K562 (cell line): ENCODE results near the gene IPO11. TPM values are rescaled to one million over a fixed set of nuclear protein-coding genes. Genes with fewer than 3 reads are reported as not detected.

ENCODE experiments used
- ATAC-seq: fragments of 200-7000 bp; cut with Tn5 transposase; 3 replicates; pipeline ENCODE4 v1.9.1; 2020; ENCODE audit warnings: moderate library complexity
- BruUV-seq: library from RNA; stranded (reverse); fragments of 400-500 nt; replicated peaks from 2 replicates; lab custom pipeline; 2021; lab: Mats Ljungman, UMichigan
- CTCF ChIA-PET: fragments of 300-600 bp; formaldehyde crosslinking; extraction: SDS; loops from one replicate; lab custom pipeline; 2021; ENCODE audit warnings: low intra/inter-chr PET ratio; lab: Yijun Ruan, JAX
- POLR2A ChIA-PET: fragments of 300-600, 350-650 bp; sonication (Branson Sonifier 250); formaldehyde crosslinking; extraction: SDS; loops from one replicate; lab custom pipeline; 2021; ENCODE audit warnings: antibody characterized with exemption, inconsistent platforms; lab: Yijun Ruan, JAX
- DNase-seq, 4 experiments: peaks; one replicate each; pipeline versions ENCODE4 v3.0.0 to v3.0.0-alpha.2; 2011 to 2018; ENCODE audit warnings: low spot score in 3 of 4, mixed read lengths in 3 of 4; ENCODE audit errors: extremely low read depth in 1 of 4
- FAIRE-seq: peaks from 2 replicates; lab custom pipeline; 2011; peaks lifted over from hg19 to GRCh38; lab: Jason Lieb, UNC
- H2AFZ ChIP-seq: 2 replicates; pipeline ENCODE4 v1.6.0; 2011; ENCODE audit warnings: low read depth, low read length, control low read depth, inconsistent platforms
- H3K27ac ChIP-seq: fragments of 200-600 bp; 3 replicates; pipeline ENCODE4 v1.8.0; 2011; ENCODE audit warnings: low read depth, mild to moderate bottlenecking, control low read depth, inconsistent platforms, low read length, moderate library complexity, mixed read lengths; ENCODE audit errors: extremely low read depth
- H3K27me3 ChIP-seq, 2 experiments: fragments of 300-600 bp in 1 of 2; 2 replicates in 1 of 2; 3 replicates in 1 of 2; pipeline versions ENCODE4 v1.6.0 to v1.8.0; 2011; ENCODE audit warnings: inconsistent platforms in 2 of 2, low read length in 2 of 2, mild to moderate bottlenecking in 1 of 2, mixed read lengths in 1 of 2, moderate library complexity in 1 of 2; ENCODE audit not compliant: control insufficient read depth in 2 of 2, insufficient read depth in 2 of 2
- H3K36me3 ChIP-seq: fragments of 300-600 bp; 3 replicates; pipeline ENCODE4 v1.8.0; 2011; ENCODE audit warnings: mild to moderate bottlenecking, low read length, inconsistent platforms; ENCODE audit not compliant: control insufficient read depth, insufficient read depth
- H3K4me1 ChIP-seq, 2 experiments: fragments of 200-600 bp in 1 of 2; replicated peaks in 1 of 2; 2 replicates in 1 of 2; 3 replicates in 1 of 2; pipeline versions ENCODE4 v1.5.1 to v1.8.0; 2011; ENCODE audit warnings: inconsistent platforms in 2 of 2, low read length in 2 of 2, mild to moderate bottlenecking in 1 of 2, mixed read lengths in 1 of 2, moderate library complexity in 1 of 2; ENCODE audit not compliant: control insufficient read depth in 2 of 2, insufficient read depth in 2 of 2
- H3K4me2 ChIP-seq: 2 replicates; pipeline ENCODE4 v1.6.1; 2011; ENCODE audit warnings: low read length, control low read depth, inconsistent platforms, mixed read lengths; ENCODE audit not compliant: insufficient read depth
- H3K4me3 ChIP-seq: fragments of 200-600 bp; sonication (generic), shearing (Covaris generic); 2 replicates; pipeline ENCODE4 v1.5.1; 2016; ENCODE audit warnings: control low read depth, inconsistent platforms
- H3K79me2 ChIP-seq: fragments of 200-600 bp; 3 replicates; pipeline ENCODE4 v1.8.0; 2011; ENCODE audit warnings: low read length, inconsistent platforms; ENCODE audit not compliant: control insufficient read depth, insufficient read depth
- H3K9ac ChIP-seq, 2 experiments: 2 replicates each; pipeline versions ENCODE4 v1.6.0 to v1.6.1; 2011; ENCODE audit warnings: low read depth in 2 of 2, low read length in 2 of 2, control low read depth in 1 of 2, inconsistent platforms in 1 of 2, mild to moderate bottlenecking in 1 of 2, mixed read lengths in 1 of 2; ENCODE audit not compliant: insufficient read depth in 1 of 2
- H3K9me1 ChIP-seq: one replicate; pipeline ENCODE4 v1.6.0; 2011; ENCODE audit warnings: inconsistent platforms, mild to moderate bottlenecking, low read length, moderate library complexity; ENCODE audit not compliant: control insufficient read depth, insufficient read depth
- H3K9me3 ChIP-seq: replicated peaks from 2 replicates; pipeline ENCODE4 v1.5.1; 2011; ENCODE audit warnings: low read depth, low read length, inconsistent platforms; ENCODE audit not compliant: control insufficient read depth, insufficient read depth
- H4K20me1 ChIP-seq: replicated peaks from 2 replicates; pipeline ENCODE4 v1.6.1; 2011; ENCODE audit warnings: low read length, inconsistent platforms, mixed read lengths; ENCODE audit not compliant: control insufficient read depth, insufficient read depth
- CREB5 ChIP-seq: fragments of 250-450 bp; sonication (Bioruptor Pico); IDR thresholded peaks from 2 replicates; pipeline ENCODE4 v1.5.0; 2020; ENCODE audit warnings: mild to moderate bottlenecking
- KDM4B ChIP-seq, 2 experiments: fragments of 450-650 bp in 1 of 2; sonication (generic) in 1 of 2; IDR thresholded peaks; 2 replicates each; pipeline ENCODE4 v1.6.1; 2016 to 2017; ENCODE audit warnings: borderline replicate concordance in 2 of 2, antibody characterized with exemption in 1 of 2, low read depth in 1 of 2, mild to moderate bottlenecking in 1 of 2
- PPARD ChIP-seq: fragments of 250-450 bp; sonication (Bioruptor Pico); IDR thresholded peaks from 2 replicates; pipeline ENCODE4 v1.8.0; 2022; ENCODE audit warnings: inconsistent platforms, mild to moderate bottlenecking, moderate library complexity
- SPI1 ChIP-seq: IDR thresholded peaks from 2 replicates; pipeline ENCODE4 v1.6.1; 2011; ENCODE audit warnings: low read depth, low read length, control low read depth, borderline replicate concordance
- WGBS: fragments of 100-300 bp; shearing (Covaris generic); methylation state at CpG from one replicate; pipeline ENCODE4 v1.1.6; 2016; ENCODE audit warnings: low coverage, mixed read lengths; ENCODE audit not compliant: insufficient coverage; ENCODE audit errors: missing lambda C conversion rate; 5-methylcytosine and 5-hydroxymethylcytosine counted together
- in situ Hi-C: fragments of 300-500 bp; cut with MboI; formaldehyde crosslinking; loops from 4 replicates; pipeline ENCODE4 v1.15.0; 2018; ENCODE audit warnings: inconsistent platforms, mixed read lengths
- intact Hi-C: fragments of 100-400 bp; cut with micrococcal nuclease; formaldehyde crosslinking; loops from 2 replicates; pipeline ENCODE4 v1.14.2; 2022
- polyA plus RNA-seq, 8 experiments: library from polyadenylated mRNA; depleted of rRNA in 4 of 8; stranded (reverse) in 5 of 8; unstranded in 3 of 8; fragments of >200 nt; fragmentation: Nextera tagmentation in 2 of 8; fragmentation: Illumina TruSeq in 1 of 8; extraction: Ambion mirVana in 2 of 8; extraction: Trizol in 1 of 8; gene quantifications; 2 replicates each; pipeline versions ENCODE4 v1.2.1 to v1.2.3, GENCODE V29; 2011 to 2014; ENCODE audit warnings: inconsistent platforms in 1 of 8, missing spikeins in 1 of 8
- total RNA-seq, 7 experiments: library from RNA; depleted of rRNA in 6 of 7; stranded (reverse); fragments of >200 nt in 6 of 7; fragmentation: Illumina TruSeq in 2 of 7; extraction: Trizol in 2 of 7; gene quantifications; 2 replicates each; pipeline versions ENCODE4 v1.2.1 to v1.2.3, GENCODE V29; 2011 to 2021; ENCODE audit warnings: low replicate concordance in 1 of 7

The IPO11 gene
- total and polyA plus RNA-seq, 9 of the 15 experiments (the other 6 are each of a cell fraction or from before 2014, with no cell fraction given), result 38.7 to 96.0 (median 70.9) TPM

- Histone ChIP-seq H3K27ac (peak overlapping the region; percentile 38; the same call in 1 of the 3 replicates), H4K20me1 (no peaks in the 10 kb centered on the region), H3K9me3 (no peaks in the 10 kb centered on the region), H3K79me2 (peaks cover 6% of the 10 kb centered on the region; the same call in 2 of the 3 replicates), H3K9me1 (no peaks in the 10 kb centered on the region), H3K9ac (no peak overlapping the region), H3K27me3 (no peaks in the 10 kb centered on the region), H2AFZ (peak overlapping the region; percentile 46; the same call in 1 of the 2 replicates), H3K4me3 (no peak overlapping the region), H3K4me2 (peak overlapping the region; percentile 51), H3K4me1 (peaks cover 0 to 7% of the 10 kb centered on the region in 2 experiments; a peak in 1 of 5 replicates), H3K36me3 (0 out of 3 replicates have a peak, but pooled peaks cover 2% of the 10 kb centered on the region)
- DNase-seq (no peak), FAIRE-seq (peak; percentile 65), ATAC-seq (peak; percentile 24)
- no TSS peak for BruUV-seq
- CTCF ChIA-PET, result no interaction called here
- TF ChIP-seq KDM4B (IDR thresholded peaks at IDR 0.05; ENCODE audit: borderline replicate concordance in 2 of 2, low read depth in 1 of 2) (no peak), CREB5 (CRISPR knock-in tag) (no peak), PPARD (CRISPR knock-in tag) (no peak), SPI1 (peak; percentile 69)
- 67% methylated on average over 5 of the region's 5 CpGs for WGBS
- in situ Hi-C loops (no loop called here), intact Hi-C loops (no loop called here)
- POLR2A ChIA-PET, result no interaction called here
These were observed 208.2 kb downstream of the IPO11 start for GRCh38 chr5:62620761-62621160.
